ENCODE results near the gene SF3A1.

Gene SF3A1

DNA sequence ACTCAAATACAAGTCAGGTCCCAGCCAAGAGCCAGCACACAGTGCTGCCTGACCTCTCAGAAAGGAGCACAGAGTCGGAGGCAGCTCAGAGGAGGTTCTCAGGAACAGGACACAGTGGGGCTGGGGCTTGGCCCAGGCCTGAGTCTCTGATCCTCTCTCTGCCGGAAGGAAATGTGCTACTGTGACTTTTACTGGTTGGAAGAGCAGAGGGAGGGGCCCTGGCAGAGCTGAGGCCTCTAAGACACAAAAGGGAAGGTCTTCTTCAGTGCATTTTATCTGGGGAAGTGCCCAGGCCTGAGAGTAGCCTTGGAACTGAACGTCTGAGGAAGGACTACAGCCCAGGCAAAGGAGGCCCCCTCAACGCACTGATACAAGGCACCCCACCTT is 51.2 kb downstream of the SF3A1 start:
- no peak for DNase-seq (ENCODE audit: low read depth in 2 of 2)

- DNase-seq (ENCODE audit: low read depth in 2 of 2) = no peak
Observed at GRCh38 chr22:30304495-30305244, 52.0 kb downstream of the SF3A1 start.

- DNase-seq (ENCODE audit: low read depth in 2 of 2) = no peak
Observed at GRCh38 chr22:30302810-30303138, 53.9 kb downstream of the SF3A1 start.

GRCh38 chr22:30301995-30302809 is 54.5 kb downstream of the SF3A1 start:
- DNase-seq (ENCODE audit: low read depth in 2 of 2) = no peak

- DNase-seq (ENCODE audit: low read depth in 2 of 2) = no peak
Observed at GRCh38 chr22:30299322-30299721, 57.4 kb downstream of the SF3A1 start.

- DNase-seq (ENCODE audit: low read depth in 2 of 2) = no peak
Observed at GRCh38 chr22:30297991-30298701, 58.5 kb downstream of the SF3A1 start.

- no peak for DNase-seq (ENCODE audit: low read depth in 2 of 2)
Observed at GRCh38 chr22:30297276-30297990, 59.3 kb downstream of the SF3A1 start.

GRCh38 chr22:30296833-30297232 is 59.9 kb downstream of the SF3A1 start:
- no peak for DNase-seq (ENCODE audit: low read depth in 2 of 2)

DNA sequence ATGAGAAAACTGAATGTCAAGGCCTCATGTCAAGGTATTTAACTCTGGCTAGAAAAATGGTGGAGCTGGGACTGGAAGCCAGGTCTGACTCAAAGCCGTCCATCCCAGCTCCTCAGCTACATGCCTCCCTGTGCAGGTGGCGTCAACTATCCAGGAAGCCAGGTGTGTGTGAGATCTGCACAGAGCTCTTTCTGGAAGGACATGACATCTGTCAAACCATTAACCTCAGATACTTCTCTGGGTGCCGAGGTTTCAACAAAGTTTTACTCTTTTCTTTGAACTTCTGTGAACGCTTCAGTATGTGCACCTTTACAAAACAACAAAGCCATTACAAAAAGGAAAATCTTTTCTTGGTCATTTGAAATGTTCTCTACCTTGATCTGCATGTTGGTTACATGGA is 60.4 kb downstream of the SF3A1 start:
- DNase-seq (ENCODE audit: low read depth in 2 of 2) = no peak

GRCh38 chr22:30295576-30295975 is 61.1 kb downstream of the SF3A1 start:
- DNase-seq (ENCODE audit: low read depth in 2 of 2) = no peak

- no peak for DNase-seq (ENCODE audit: low read depth in 2 of 2)
Observed at GRCh38 chr22:30294830-30295229, 61.9 kb downstream of the SF3A1 start.

DNA sequence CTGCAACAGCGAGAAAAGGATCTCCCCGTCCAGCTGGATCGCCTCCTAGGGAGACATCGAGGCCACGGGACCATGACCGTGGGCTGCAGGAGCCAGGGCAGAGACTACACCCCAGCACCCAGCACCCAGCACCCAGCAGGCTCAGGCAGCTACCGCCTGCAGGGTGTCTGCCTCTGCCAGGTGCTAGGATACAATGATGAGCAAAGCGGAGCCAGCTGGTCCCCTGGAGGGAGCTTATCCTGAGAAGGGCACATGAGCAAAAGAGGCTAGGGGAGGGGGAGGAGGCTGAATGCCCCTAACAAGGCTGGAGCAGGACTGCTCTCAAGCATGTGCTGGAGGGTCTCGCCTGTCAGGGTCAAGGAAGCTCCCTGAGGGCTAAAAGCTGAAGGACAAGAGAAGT is 62.6 kb downstream of the SF3A1 start:
- no peak for DNase-seq (ENCODE audit: low read depth in 2 of 2)

DNA sequence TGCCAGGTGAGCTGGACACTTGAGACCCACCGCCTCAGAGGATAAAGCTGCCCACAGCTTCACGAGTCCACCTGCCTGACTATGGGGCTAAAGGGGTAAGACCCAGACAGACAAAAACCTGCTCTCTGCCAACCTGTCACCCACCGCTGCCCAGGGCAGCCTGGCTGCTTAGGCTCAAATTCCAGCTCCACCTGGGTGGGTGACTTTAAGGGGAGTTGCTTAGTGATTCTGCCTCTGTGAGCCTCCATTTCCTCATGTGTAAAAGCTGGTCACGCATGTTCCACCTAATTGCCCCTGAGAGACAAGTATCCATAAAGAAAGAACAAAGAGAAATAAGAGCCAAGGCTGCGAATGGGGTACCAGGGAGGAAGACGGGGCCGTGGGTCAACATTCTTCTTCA is 63.7 kb downstream of the SF3A1 start:
- no peak for DNase-seq (ENCODE audit: low read depth in 2 of 2)

- DNase-seq (ENCODE audit: low read depth in 2 of 2) = no peak
Observed at GRCh38 chr22:30292069-30292970, 64.4 kb downstream of the SF3A1 start.

DNA sequence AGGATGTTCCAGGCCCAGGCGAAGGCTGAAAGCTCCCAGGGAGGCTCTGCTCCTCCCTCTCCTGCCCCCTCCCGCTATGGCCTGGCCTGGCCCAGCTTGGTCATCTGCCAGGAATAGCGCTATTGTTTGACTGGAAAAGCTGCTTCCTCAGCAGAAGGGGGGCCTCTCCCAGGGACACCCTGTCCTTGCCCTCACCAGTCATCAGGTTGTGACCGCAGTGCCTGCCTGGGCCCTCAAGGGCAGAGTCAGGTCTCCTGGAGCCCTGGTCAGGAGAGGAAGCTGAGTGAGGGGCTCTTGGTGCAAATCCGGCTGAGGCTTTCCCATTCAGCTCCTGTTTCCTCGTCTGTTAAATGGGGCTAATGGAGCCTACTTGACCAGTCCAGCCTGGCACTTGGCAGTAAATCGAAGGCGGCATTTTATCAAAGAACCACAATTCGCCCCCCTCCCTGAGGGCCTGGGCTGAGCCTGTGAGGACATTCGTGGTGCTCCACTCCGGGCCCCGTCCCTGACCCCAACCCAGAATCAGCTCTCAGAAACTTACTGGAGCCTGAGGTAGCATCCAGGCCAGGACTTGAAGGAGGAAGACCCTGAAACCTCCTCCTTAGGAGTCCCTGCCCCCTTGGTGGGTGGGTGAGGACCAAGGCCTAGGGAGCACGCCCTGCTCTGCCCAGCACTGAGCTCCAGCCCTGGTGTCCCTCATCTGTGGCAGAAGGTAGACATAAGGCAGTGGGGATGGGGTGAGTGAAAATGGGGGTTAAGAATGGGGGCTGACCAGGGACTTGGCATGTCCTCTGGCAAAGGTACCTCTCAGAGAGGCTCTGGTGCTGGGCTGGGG is 65.4 kb downstream of the SF3A1 start:
- DNase-seq (ENCODE audit: low read depth in 2 of 2) = no peak

- DNase-seq (ENCODE audit: low read depth in 2 of 2) = no peak
Observed at GRCh38 chr22:30290342-30291057, 66.2 kb downstream of the SF3A1 start.

DNA sequence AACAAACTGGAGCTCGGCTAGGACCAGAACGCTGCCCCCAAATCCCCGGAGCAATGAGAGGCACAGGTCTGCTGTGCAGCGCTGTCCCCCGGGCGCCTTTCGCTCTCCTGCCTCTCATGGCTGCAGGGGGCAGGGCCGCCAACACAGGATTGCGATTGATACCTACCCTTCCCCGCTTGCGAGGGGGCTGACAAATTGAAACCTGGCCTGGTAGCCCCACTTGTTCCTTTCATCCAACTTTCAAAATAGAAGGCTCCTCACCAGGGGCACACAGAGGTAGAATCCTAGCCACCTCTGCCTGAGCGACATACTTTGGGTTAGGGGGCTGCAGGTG is 66.7 kb downstream of the SF3A1 start:
- DNase-seq (ENCODE audit: low read depth in 2 of 2) = no peak

DNA sequence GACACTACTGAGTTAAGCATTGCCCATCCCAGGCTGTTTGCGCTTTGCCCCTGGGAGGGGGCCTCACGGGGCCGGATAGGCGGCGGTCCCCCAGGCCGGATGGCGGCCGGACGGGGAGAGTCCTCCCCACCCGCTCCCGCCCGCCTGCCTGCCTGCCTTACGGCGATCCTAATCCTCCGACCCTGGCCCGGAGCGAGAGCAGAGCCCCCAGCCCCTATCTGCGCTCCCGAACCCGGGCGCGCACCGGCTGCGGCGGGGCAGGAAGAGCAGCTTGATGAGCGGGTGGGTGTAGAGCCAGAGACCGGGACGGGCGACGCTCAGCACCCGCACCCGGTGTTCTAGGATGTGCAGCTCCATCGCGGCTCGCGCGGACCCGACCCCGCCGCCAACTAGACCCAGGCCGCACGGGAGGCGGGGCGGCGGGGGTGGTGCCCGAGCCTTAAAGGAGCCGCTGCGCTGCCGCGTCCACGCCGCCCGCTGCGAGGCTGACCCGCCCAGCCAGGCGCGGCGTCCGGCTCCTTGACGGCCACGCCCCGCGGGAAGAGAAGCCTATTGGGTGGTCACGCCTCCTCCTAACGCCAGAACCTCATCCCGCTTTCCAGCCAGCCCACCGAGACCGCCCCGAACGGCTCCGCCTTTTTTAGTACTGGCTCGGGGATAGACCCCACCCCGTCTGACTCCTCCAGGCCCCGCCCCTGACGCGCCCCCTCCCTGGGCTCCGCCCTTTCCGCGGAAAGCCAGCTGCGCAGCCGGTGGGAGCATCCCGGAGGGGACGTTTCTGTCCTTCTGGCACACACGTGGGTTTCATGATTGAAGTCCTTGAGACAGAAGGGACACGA is 67.3 kb downstream of the SF3A1 start, which contains the start of gene CASTOR1:
Gene CASTOR1 (minus strand): TSS at position 365 of the 839 bp plus-strand sequence. CDS start 8 bp downstream, at position 357.
- DNase-seq (ENCODE audit: low read depth in 2 of 2) = peak; percentile 73 to 85
